Sigmoid colon (tissue), 4 donors: Measurements from ENCODE around the gene YEATS4.

Experiments used
- EP300 ChIP-seq, 4 donors: sonication (generic); formaldehyde crosslinking; IDR thresholded peaks; one replicate each; pipeline ENCODE4 v1.6.1; 2017; ENCODE audit warnings: antibody characterized with exemption in 4 of 4
- POLR2A ChIP-seq, 2 donors: fragments of 450-650 bp; IDR thresholded peaks; one replicate each; pipeline ENCODE4 v1.6.1; 2016; ENCODE audit warnings: antibody characterized with exemption in 2 of 2, mild to moderate bottlenecking in 2 of 2, moderate library complexity in 2 of 2
- POLR2AphosphoS5 ChIP-seq, 4 donors: sonication (generic); formaldehyde crosslinking; IDR thresholded peaks; one replicate each; pipeline ENCODE4 v1.6.1; 2017; ENCODE audit warnings: antibody characterized with exemption in 4 of 4
- TF ChIP-seq, protein P1 (sequence below), 4 experiments: fragments of 450-650 bp in 3 of 4; fragments of 200-600 bp in 1 of 4; IDR thresholded peaks; one replicate each; pipeline ENCODE4 v1.5.1; 2016 to 2019; ENCODE audit warnings: antibody characterized with exemption in 4 of 4, mild to moderate bottlenecking in 3 of 4, moderate library complexity in 2 of 4

DNA sequence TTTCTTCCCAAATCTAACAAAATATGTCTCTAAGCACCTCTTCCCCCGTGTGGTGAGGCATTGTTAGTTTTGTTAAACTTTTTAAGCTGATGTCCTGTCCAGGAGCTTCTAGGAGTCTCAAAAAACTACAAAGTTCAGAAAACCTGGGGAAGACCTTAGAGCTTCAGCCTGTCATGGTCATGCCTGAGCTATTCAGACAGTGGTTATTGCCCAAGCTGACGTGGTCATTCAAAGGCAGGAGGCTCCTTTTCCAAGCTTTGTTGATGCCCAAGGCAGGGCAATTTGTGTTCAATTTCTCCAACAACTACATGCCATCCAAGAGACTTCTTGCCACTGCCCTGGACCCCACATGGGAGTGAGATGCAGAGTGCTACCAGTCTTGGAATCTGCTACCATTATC, 17.1 kb upstream of the YEATS4 start:
- TF ChIP-seq, protein P1, sequence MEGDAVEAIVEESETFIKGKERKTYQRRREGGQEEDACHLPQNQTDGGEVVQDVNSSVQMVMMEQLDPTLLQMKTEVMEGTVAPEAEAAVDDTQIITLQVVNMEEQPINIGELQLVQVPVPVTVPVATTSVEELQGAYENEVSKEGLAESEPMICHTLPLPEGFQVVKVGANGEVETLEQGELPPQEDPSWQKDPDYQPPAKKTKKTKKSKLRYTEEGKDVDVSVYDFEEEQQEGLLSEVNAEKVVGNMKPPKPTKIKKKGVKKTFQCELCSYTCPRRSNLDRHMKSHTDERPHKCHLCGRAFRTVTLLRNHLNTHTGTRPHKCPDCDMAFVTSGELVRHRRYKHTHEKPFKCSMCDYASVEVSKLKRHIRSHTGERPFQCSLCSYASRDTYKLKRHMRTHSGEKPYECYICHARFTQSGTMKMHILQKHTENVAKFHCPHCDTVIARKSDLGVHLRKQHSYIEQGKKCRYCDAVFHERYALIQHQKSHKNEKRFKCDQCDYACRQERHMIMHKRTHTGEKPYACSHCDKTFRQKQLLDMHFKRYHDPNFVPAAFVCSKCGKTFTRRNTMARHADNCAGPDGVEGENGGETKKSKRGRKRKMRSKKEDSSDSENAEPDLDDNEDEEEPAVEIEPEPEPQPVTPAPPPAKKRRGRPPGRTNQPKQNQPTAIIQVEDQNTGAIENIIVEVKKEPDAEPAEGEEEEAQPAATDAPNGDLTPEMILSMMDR (IDR thresholded peaks at IDR 0.05): no peak
- no peak for TF ChIP-seq POLR2A (IDR thresholded peaks at IDR 0.05)
- no peak for TF ChIP-seq POLR2AphosphoS5 (IDR thresholded peaks at IDR 0.05)
- TF ChIP-seq EP300 (IDR thresholded peaks at IDR 0.05): no peak
